Stimulated activated CD4-positive, alpha-beta T cell treated with anti-CD3 and anti-CD28 coated beads, TNF-alpha, amount 100 ng/mL, for 24 hours (primary cell): ENCODE results near the gene HRH1.
"Not testable (repeated sequence)": the region's sequence is repeated elsewhere in the genome, so short reads cannot be mapped to it uniquely, and the experiment has no call there.

Experiments used
- DNase-seq, 3 experiments: peaks; one replicate each; pipeline ENCODE4 v3.0.0-alpha.2; 2020; ENCODE audit warnings: low read depth in 3 of 3

HRH1 gene

GRCh38 chr3:11244121-11244677, 89.9 kb downstream of the HRH1 start:
- DNase-seq = no peak

DNA sequence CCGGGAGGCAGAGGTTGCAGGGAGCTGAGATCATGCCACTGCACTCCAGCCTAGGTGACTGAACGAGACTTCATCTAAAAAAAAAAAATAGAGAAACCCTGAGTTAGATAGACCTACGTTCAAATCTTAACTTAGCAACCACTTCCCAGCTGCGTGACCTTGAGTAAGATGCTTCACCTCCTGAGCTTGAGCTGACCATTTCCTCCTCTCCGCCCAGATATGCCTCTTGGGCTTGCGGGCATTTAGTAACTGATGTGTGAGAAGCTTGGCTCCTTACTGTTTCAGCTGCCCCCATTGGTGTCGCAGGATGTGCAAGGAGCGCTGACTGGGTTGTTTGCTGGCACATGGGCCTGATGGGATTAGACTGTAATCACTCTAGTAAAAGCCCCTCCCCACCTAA, 91.0 kb downstream of the HRH1 start:
- DNase-seq = no peak

DNA sequence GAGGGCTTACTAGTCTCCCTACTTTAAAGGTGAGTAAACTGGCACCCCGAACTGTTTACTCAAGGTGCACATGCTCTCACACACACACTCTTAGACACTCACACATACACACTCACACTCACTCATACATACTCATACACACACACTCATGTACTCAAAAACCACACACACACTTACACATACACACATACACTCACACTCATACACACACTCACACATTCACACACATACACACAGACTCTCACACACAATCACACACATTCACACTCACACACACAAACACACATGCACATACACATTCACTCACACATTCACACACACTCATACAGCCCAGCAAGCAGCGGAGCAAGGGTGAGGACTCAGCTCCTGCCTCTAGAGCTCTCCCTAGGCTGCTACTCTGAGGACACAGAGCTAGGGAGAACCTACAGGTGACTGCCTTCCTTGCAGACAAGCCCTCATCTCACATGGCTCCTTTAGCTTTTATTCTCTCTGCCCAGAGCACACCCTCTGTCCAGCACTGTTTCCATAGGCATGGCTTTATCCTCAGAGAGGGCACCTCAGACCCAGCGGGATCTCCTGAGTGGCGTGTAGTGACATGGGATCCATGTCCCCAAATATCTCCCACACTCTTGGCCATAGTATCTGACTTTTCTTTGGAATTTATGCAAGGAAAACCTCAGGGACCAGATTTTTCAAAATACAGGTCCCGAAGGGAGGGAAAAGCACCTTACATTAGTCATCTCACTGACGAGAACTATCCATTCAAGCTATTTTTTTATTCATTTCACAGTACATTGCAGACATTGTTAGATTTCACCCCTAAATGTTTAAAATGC, 91.8 kb downstream of the HRH1 start:
- DNase-seq = no peak

DNA sequence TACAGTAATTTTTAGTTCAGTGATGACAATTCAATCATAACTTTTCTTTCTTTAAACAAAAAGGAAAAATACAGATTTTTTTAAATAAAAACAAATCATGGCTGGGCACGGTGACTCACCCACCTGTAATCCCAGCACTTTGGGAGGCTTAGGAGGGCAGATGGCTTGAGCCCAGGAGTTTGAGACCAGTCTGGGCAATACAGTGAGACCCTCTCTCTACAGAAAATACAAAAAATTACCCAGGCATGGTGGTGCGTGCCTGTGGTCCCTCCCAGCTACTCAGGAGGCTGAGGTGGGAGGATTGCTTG, 92.3 kb downstream of the HRH1 start:
- DNase-seq = no peak

DNA sequence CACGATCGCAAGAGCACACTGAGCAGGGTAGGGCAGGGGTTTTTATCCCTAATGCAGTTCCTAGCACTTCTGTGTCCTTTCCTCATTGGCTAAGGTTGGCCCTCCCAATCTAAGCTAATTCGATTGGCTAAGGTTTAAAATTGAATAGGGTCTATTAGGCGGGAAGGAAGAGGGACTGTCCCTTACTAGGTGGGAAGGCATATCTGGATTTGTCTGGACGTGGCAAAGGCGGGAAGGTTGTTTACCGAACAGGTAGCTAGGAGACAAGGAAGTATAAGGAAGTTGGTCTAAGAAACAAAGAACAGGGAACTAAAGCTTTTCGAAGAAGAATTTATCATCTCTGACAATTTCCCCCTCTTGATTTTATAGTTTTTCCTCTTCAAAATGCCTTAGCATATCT, 93.1 kb downstream of the HRH1 start:
- DNase-seq = no peak

DNA sequence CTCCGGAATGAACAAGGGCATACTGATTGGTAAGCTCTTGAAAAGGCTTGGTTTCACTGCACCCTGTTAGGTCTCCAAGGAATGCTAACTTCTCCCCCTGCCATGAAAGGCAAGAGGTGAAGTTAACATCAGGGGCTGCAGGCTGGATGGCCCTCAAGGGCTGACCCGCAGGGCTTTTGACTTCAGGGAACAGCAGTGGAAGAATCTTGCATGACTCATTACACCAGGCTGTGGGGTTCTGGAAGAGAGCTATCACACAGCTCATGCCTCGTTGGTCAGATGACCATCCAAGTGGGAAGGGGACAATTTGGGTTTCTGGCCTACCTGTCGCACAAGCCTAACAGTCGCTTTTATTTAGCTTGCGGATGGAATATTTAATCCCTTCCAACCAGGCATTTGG, 94.3 kb downstream of the HRH1 start:
- DNase-seq = no peak

DNA sequence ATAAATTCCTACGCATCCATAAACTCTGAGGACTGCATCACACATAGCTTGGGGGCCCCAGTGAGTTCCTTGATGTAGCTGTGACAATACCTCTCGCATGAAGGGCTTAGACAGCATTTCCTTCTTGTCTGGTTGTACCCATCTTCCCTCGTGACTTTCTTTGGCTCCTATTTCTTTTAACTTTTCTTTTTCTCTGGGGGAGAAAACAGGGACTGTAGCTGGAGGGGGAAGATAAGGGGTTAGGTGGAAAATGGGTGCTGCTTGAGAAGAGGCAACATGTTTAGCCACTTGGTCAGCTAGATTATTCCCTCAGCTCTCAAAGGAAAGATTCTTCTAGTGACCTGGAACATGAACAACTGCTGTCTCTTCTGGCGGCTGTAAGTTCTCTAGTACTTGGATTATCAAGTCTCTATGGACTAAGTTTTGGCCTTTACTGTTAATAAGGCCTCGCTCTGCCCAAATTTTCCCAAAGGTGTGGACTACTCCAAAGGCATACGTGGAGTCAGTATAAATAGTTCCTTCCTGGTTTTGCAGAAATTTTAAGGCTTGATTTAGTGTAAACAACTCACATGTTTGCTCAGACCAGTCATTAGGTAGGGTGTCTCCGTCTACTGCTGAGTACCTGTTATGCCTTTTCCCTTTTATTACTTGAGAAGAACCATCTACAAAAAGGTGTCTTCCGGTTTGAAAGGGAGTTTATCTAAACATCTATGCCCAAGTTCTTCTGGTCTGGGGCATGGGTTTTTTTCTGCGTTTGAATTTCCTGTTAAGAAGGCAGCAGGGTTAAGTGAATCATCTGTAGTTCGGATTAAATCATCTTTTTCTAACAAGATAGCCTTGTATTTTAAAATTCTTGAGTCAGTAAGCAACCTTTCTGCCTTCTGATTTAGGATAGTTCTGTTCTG, 96.9 kb downstream of the HRH1 start:
- DNase-seq = no peak

DNA sequence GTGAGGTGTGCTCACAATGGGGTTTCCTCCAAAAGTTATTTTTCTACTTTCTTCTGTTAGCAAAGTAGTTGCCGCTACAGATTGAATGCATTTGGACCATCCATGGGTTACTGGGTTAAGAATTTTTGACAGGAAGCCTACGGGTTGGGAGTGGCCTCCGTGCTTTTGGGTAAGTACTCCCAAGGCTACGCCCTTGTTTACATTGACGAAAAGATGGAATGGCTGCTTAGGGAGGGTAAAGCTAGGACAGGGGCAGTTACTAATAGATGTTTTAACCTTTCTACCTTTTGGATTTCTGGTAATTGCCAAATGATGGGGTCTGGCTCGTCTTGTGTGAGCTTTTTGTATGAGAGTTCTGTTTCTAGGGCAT, 97.5 kb downstream of the HRH1 start:
- no peak for DNase-seq

- no peak for DNase-seq
These were observed 100.6 kb downstream of the HRH1 start for GRCh38 chr3:11254876-11255275.

- DNase-seq = not testable (repeated sequence)
These were observed 101.2 kb downstream of the HRH1 start for GRCh38 chr3:11255537-11255936.

- no peak for DNase-seq
These were observed 104.7 kb downstream of the HRH1 start for GRCh38 chr3:11258958-11259357.

DNA sequence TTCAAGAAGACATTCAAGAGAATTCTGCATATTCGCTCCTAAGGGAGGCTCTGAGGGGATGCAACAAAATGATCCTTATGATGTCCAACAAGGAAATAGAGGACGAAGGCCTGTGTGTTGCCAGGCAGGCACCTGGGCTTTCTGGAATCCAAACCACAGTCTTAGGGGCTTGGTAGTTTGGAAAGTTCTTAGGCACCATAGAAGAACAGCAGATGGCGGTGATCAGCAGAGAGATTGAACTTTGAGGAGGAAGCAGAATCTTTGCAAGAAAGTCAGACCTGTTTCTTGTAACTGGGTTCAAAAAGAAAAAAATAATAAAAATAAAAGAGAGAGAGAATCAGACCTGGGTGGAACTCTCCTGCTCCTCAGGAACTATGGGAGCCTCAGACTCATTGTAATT, 106.2 kb downstream of the HRH1 start:
- DNase-seq = no peak

GRCh38 chr3:11269007-11269406, 114.7 kb downstream of the HRH1 start:
- no peak for DNase-seq

- peak; percentile 93 to 95 (median 95) for DNase-seq
These were observed 118.0 kb downstream of the HRH1 start, which contains the start of gene ATG7 for GRCh38 chr3:11271986-11272904. Gene ATG7 (plus strand): TSS chr3:11272397. CDS start chr3:11298696, 26,299 bp downstream.

DNA sequence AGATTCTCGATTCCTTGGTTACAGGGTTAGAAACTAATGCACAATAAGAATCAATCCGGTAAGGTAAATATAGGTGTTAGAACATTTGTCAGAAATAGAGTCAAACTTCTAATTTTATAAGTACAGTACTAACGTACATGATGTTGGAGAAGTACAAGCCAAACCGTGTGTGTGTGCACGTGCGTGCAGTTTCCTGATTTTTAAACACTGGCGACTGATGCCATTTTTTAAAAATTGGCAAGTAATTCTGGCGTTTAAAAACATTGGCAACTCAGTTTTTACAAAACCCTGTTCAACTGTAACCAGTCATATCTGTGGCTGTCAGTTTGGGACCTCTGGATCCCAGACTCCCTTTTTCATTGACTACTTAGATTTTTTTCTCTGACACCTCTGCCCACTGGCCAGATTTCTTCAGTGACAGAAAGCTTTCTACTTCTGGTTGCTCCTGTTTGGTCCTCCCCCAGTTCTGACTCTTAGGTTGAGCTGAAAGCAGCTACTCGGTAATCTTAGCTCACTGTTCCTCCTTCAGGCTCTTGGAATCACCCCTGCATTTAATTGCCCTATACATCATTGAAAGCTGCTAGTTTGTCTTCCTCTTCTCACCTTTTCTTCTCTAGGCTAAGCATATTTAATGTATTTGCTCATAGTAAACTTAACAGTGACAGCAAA, 118.7 kb downstream of the HRH1 start:
- no peak for DNase-seq

DNA sequence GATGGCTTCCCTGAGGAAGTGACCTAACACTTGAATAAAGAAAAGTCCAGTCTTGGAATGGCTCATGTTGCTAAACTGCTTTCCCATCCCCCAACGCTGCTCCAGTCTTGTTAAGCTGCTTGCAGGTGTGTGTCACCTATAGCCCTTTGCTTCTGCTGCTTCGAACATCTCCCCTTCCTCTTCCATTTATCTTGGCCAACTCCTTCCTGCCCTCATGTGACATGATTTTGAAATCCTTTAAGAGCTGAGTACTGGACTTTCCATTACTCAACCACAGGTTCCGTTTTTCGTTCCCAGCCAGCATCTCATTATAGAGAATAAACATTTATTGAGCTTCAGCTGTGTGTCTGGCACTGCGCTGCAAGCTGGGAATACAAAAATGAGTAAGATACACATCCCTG, 119.6 kb downstream of the HRH1 start:
- no peak for DNase-seq

DNA sequence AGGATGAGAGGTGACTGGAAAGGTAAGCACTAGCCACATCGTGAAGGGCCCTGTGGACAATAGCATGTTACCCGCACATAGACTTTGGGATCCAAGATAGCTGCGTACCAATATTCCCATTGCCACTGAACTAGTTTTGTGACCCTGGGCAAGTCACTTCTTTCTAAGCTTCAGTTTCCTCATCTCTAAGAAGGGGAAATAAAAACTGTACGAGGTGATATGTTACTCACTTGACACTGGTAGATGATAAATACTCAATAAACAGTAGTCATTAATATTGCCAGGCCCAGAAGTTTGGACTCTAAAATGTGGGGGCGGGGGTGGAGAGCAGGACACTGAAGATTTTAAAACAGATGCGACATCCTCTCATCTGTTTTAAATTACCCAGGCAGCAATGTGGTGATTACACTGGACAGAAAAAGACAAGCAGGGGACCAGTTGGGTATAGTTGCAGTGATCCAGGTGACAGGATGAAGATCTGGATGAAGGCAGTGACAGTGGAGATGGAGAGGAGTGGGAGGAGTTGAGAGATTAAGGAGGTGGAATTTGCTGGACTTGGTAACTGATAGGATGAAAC, 120.4 kb downstream of the HRH1 start:
- DNase-seq = no peak

GRCh38 chr3:11275926-11276325, 121.6 kb downstream of the HRH1 start:
- DNase-seq = no peak

DNA sequence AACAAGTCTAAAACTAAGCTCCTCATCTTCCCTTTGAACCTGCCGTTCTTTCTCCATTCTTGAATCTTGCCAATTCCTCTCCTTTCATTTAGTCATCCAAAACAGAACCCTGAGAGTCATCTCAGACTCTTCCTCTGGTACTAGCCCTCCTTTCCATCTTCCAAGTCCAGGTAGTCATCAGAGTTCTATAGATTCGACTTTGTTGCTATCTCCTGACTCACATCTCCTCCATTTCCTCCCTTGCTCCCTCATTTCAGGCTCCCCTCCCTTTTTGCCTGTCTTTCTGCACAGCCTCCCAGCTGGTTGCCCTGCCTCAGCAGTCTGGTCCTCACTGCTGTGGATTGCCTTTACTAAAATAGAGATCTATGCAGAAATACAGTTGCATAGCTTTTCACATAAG, 122.6 kb downstream of the HRH1 start:
- DNase-seq = no peak

GRCh38 chr3:11282250-11283138, 128.2 kb downstream of the HRH1 start:
- no peak for DNase-seq
